CD14-positive monocyte (primary cell): ENCODE data around the gene MADCAM1. TPM values are rescaled to one million over a fixed set of nuclear protein-coding genes. Genes with fewer than 3 reads are reported as not detected.

Experiments used
- DNase-seq, 3 donors: peaks; one replicate each; pipeline ENCODE4 v3.0.0-alpha.2; 2011 to 2022
- H2AFZ ChIP-seq: 2 replicates; pipeline ENCODE4 v1.6.0; 2012; ENCODE audit warnings: mild to moderate bottlenecking, low read depth, low read length, inconsistent platforms; ENCODE audit not compliant: insufficient read depth, poor library complexity, severe bottlenecking
- H3K27ac ChIP-seq, 2 donors: 1 replicate in 1 of 2; 2 replicates in 1 of 2; pipeline ENCODE4 v1.5.1; 2012 to 2013; ENCODE audit warnings: low read length in 2 of 2, control low read depth in 1 of 2, inconsistent platforms in 1 of 2, low read depth in 1 of 2, mild to moderate bottlenecking in 1 of 2
- H3K27me3 ChIP-seq, 2 donors: one replicate each; pipeline versions ENCODE4 v1.6.0 to v1.6.1; 2011 to 2013; ENCODE audit warnings: low read length in 2 of 2; ENCODE audit not compliant: control insufficient read depth in 2 of 2, insufficient read depth in 2 of 2
- H3K36me3 ChIP-seq, 2 donors: replicated peaks in 1 of 2; 1 replicate in 1 of 2; 2 replicates in 1 of 2; pipeline versions ENCODE4 v1.5.1 to v1.6.1; 2012 to 2013; ENCODE audit warnings: low read length in 2 of 2, control low read depth in 1 of 2, inconsistent platforms in 1 of 2, mild to moderate bottlenecking in 1 of 2; ENCODE audit not compliant: insufficient read depth in 2 of 2, control insufficient read depth in 1 of 2
- H3K4me1 ChIP-seq, 2 donors: 1 replicate in 1 of 2; 2 replicates in 1 of 2; pipeline versions ENCODE4 v1.5.1 to v1.6.1; 2012 to 2013; ENCODE audit warnings: low read length in 2 of 2, control low read depth in 1 of 2, inconsistent platforms in 1 of 2, mild to moderate bottlenecking in 1 of 2, moderate library complexity in 1 of 2; ENCODE audit not compliant: insufficient read depth in 2 of 2, control insufficient read depth in 1 of 2
- H3K4me2 ChIP-seq: replicated peaks from 2 replicates; pipeline ENCODE3; 2012; ENCODE audit warnings: low read length, moderate library complexity, mild to moderate bottlenecking; ENCODE audit not compliant: poor library complexity, severe bottlenecking; ENCODE audit errors: extremely low read depth
- H3K4me3 ChIP-seq, 3 experiments: fragments of 200-600 bp in 1 of 3; sonication (generic) in 1 of 3; replicated peaks in 1 of 3; 1 replicate in 2 of 3; 2 replicates in 1 of 3; pipeline ENCODE4 v1.5.1; 2011 to 2013; ENCODE audit warnings: low read length in 3 of 3, mild to moderate bottlenecking in 3 of 3, control low read depth in 2 of 3, low read depth in 2 of 3, inconsistent platforms in 1 of 3, moderate library complexity in 1 of 3
- H3K79me2 ChIP-seq: 2 replicates; pipeline ENCODE4 v1.6.0; 2012; ENCODE audit warnings: mild to moderate bottlenecking, control low read depth, inconsistent platforms, low read length, moderate library complexity; ENCODE audit not compliant: insufficient read depth
- H3K9ac ChIP-seq: 2 replicates; pipeline ENCODE4 v1.6.0; 2017; ENCODE audit warnings: low read length, mild to moderate bottlenecking; ENCODE audit not compliant: insufficient read depth, poor library complexity, severe bottlenecking
- H3K9me3 ChIP-seq, 2 donors: replicated peaks in 1 of 2; 1 replicate in 1 of 2; 2 replicates in 1 of 2; pipeline versions ENCODE4 v1.5.1 to v1.6.1; 2012 to 2013; ENCODE audit warnings: low read length in 2 of 2, control low read depth in 1 of 2; ENCODE audit not compliant: control insufficient read depth in 1 of 2, insufficient read depth in 1 of 2
- H4K20me1 ChIP-seq: 2 replicates; pipeline ENCODE4 v1.6.0; 2012; ENCODE audit warnings: mild to moderate bottlenecking, low read length, control low read depth, moderate library complexity; ENCODE audit not compliant: insufficient read depth
- H3K27ac Mint-ChIP-seq, 7 donors: one replicate each; pipeline ENCODE4 v1.8.0; 2020; ENCODE audit warnings: mild to moderate bottlenecking in 7 of 7, mixed read lengths in 7 of 7, moderate library complexity in 6 of 7, inconsistent platforms in 2 of 7
- H3K27me3 Mint-ChIP-seq, 3 donors: one replicate each; pipeline ENCODE4 v1.8.0; 2021 to 2022; ENCODE audit warnings: low read depth in 3 of 3, mild to moderate bottlenecking in 3 of 3, mixed read lengths in 3 of 3, moderate library complexity in 3 of 3, inconsistent platforms in 1 of 3
- H3K36me3 Mint-ChIP-seq, 2 donors: one replicate each; pipeline ENCODE4 v1.8.0; 2020; ENCODE audit warnings: mixed read lengths in 2 of 2, inconsistent platforms in 1 of 2, mild to moderate bottlenecking in 1 of 2
- H3K4me1 Mint-ChIP-seq: one replicate; pipeline ENCODE4 v1.8.0; 2020; ENCODE audit warnings: mild to moderate bottlenecking, mixed read lengths
- H3K4me3 Mint-ChIP-seq, 2 donors: one replicate each; pipeline ENCODE4 v1.8.0; 2020; ENCODE audit warnings: mild to moderate bottlenecking in 2 of 2, mixed read lengths in 2 of 2, moderate library complexity in 1 of 2
- H3K9me3 Mint-ChIP-seq, 7 donors: one replicate each; pipeline ENCODE4 v1.8.0; 2020 to 2022; ENCODE audit warnings: mixed read lengths in 7 of 7, mild to moderate bottlenecking in 6 of 7, moderate library complexity in 6 of 7, inconsistent platforms in 2 of 7
- CTCF ChIP-seq: fragments of 200-600 bp; IDR thresholded peaks from one replicate; pipeline ENCODE4 v1.8.0; 2022; ENCODE audit warnings: antibody characterized with exemption, mild to moderate bottlenecking
- WGBS: methylation state at CpG from one replicate; pipeline ENCODE4 v1.1.5; 2013; ENCODE audit warnings: missing lambda C conversion rate; ENCODE audit not compliant: insufficient coverage; 5-methylcytosine and 5-hydroxymethylcytosine counted together
- intact Hi-C, 2 donors: fragments of 100-400 bp; cut with micrococcal nuclease; formaldehyde crosslinking; loops; one replicate each; pipeline versions ENCODE4 v1.15.0 to v1.15.1; 2023
- polyA plus RNA-seq, 3 donors: library from polyadenylated mRNA; depleted of rRNA in 1 of 3; unstranded in 2 of 3; stranded (reverse) in 1 of 3; fragments of 300-500 nt in 2 of 3; fragments of >200 nt in 1 of 3; fragmentation: Illumina TruSeq in 2 of 3; gene quantifications; 1 replicate in 2 of 3; 2 replicates in 1 of 3; pipeline ENCODE4 v1.2.3, GENCODE V29; 2012 to 2021

Gene MADCAM1
- polyA plus RNA-seq, 3 donors, result 0.17 TPM; not detected in 2

GRCh38 chr19:501646-502045, 5.4 kb downstream of the MADCAM1 start:
- 96% methylated on average over 2 of the region's 17 CpGs for WGBS
- Mint-ChIP-seq H3K4me1 (peaks cover 14% of the 10 kb centered on the region), H3K9me3 (peaks cover 3 to 43% (median 29%) of the 10 kb centered on the region in 7 donors), H3K4me3 (no peak overlapping the region), H3K27ac (no peak overlapping the region), H3K27me3 (peaks cover 20 to 44% (median 42%) of the 10 kb centered on the region in 3 donors), H3K36me3 (peaks cover 6 to 7% of the 10 kb centered on the region in 2 donors)
- no peak overlapping the region for H3K4me3 ChIP-seq
- no peaks in the 10 kb centered on the region for H3K36me3 ChIP-seq
- H3K27ac ChIP-seq, result no peak overlapping the region
- DNase-seq, result no peak
- no peaks in the 10 kb centered on the region for H4K20me1 ChIP-seq
- no peak for TF ChIP-seq CTCF
- intact Hi-C loops, result loop anchor here in 1 of 2 donors (10.0 kb wide), 1 partner anchor 133 kb away; the partner anchor contains the start of genes FGF22 and POLRMT
- no peaks in the 10 kb centered on the region for H3K79me2 ChIP-seq
- H3K4me1 ChIP-seq, result peaks cover 18 to 20% of the 10 kb centered on the region in 2 donors
- peaks cover 19 to 23% of the 10 kb centered on the region in 2 donors for H3K9me3 ChIP-seq
- H2AFZ ChIP-seq, result no peak overlapping the region
- peaks cover 13 to 28% of the 10 kb centered on the region in 2 donors for H3K27me3 ChIP-seq
- no peak overlapping the region for H3K9ac ChIP-seq
- H3K4me2 ChIP-seq, result no peak overlapping the region

GRCh38 chr19:504616-505015, 8.3 kb downstream of the MADCAM1 start:
- H3K9ac ChIP-seq, result no peak overlapping the region
- H3K4me1 ChIP-seq, result peaks cover 28 to 34% of the 10 kb centered on the region in 2 donors
- Mint-ChIP-seq H3K9me3 (peaks cover 3 to 33% (median 22%) of the 10 kb centered on the region in 7 donors), H3K27ac (no peak overlapping the region), H3K36me3 (peaks cover 7 to 16% of the 10 kb centered on the region in 2 donors), H3K27me3 (peaks cover 5 to 19% (median 16%) of the 10 kb centered on the region in 3 donors), H3K4me1 (peaks cover 22% of the 10 kb centered on the region), H3K4me3 (no peak overlapping the region)
- no peak for DNase-seq
- H2AFZ ChIP-seq, result no peak overlapping the region
- H3K79me2 ChIP-seq, result peaks cover 14% of the 10 kb centered on the region
- H3K4me3 ChIP-seq, result no peak overlapping the region
- 95% methylated on average over 12 of the region's 14 CpGs for WGBS
- H3K27ac ChIP-seq, result no peak overlapping the region
- H3K27me3 ChIP-seq, result peaks cover 0 to 7% of the 10 kb centered on the region in 2 donors
- no peak overlapping the region for H3K4me2 ChIP-seq
- TF ChIP-seq CTCF, result no peak
- peaks cover 13 to 16% of the 10 kb centered on the region in 2 donors for H3K9me3 ChIP-seq
- intact Hi-C loops, result loop anchor here in 1 of 2 donors (5.0 to 10.0 kb wide), 2 partner anchors 130 to 162 kb away; partner anchors contain the start of genes FGF22, MIER2 and POLRMT
- peaks cover 17% of the 10 kb centered on the region for H4K20me1 ChIP-seq
- peaks cover 0 to 3% of the 10 kb centered on the region in 2 donors for H3K36me3 ChIP-seq
